Stimulated activated CD4-positive, alpha-beta T cell treated with anti-CD3 and anti-CD28 coated beads, Interleukin-15, amount 100 ng/mL, for 48 hours (primary cell): ENCODE measurements around the gene MAGED4B.
"Not testable (repeated sequence)": the region's sequence is repeated elsewhere in the genome, so short reads cannot be mapped to it uniquely, and the experiment has no call there.

Source experiments
- DNase-seq, 2 donors: peaks; one replicate each; pipeline ENCODE4 v3.0.0-alpha.2; 2020; ENCODE audit warnings: low read depth in 2 of 2

MAGED4B gene

DNA sequence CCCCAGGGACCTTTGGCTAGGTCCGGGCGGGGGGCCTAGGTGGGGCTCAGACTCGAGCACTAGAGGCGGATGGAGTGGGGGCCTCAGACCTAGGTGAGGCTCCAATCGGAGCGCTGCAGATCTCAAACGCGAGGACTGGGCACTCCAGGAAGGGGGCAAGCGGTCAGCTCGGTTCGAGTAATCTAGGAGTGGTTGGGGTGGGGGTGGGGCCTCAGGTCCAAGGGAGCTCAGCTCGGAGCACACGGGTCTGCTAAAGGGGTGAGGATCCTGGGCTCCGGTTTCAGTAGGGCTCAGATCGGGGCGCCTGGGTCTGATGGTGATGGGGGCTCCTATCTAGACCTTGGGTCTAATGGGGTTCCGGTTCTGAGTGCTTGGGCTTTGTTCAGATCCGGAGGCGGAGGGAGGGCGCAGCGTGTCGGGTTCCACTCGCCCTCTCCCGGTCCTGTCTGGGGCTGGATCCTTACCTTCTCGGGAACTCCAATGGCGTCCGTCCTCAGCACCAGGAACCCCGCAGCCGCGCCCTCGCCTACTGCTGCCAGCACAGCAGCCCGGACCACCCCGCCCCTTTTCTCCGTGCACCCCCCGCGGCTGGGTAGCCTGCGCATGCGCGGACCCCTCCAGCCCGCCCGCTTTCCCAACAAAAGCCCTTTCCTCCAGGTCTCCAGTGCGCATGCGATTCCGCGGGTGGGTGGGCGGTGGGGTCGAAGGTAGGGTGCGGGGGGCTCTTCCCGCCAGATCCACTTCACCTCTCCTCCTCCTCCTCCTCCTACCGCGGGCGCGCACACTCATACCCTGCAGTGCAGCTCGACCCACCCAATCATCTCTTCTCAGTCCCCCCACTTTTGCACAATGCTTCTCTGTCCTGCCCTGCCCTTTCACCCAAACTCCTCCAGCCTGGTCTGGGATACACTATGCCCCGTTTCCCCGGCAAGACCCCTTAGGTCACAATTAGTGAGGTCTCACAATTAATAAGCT is at the start of gene MAGED4B:
Gene MAGED4B, minus strand, starts transcription at position 518 of the 975 bp plus-strand sequence. CDS start 1,011 bp downstream, outside the sequence.
- DNase-seq = not testable (repeated sequence)

- no peak for DNase-seq
Measured at GRCh38 chrX:52118262-52118661, 49.3 kb upstream of the MAGED4B start.

- no peak for DNase-seq
Measured at GRCh38 chrX:52082578-52082977, 13.6 kb upstream of the MAGED4B start.

GRCh38 chrX:52078131-52078530 is 9.1 kb upstream of the MAGED4B start:
- DNase-seq = no peak

GRCh38 chrX:52042288-52042687 is 26.7 kb downstream of the MAGED4B start:
- not testable (repeated sequence) for DNase-seq

- no peak for DNase-seq
Measured at GRCh38 chrX:52034211-52034610, 34.8 kb downstream of the MAGED4B start.

DNA sequence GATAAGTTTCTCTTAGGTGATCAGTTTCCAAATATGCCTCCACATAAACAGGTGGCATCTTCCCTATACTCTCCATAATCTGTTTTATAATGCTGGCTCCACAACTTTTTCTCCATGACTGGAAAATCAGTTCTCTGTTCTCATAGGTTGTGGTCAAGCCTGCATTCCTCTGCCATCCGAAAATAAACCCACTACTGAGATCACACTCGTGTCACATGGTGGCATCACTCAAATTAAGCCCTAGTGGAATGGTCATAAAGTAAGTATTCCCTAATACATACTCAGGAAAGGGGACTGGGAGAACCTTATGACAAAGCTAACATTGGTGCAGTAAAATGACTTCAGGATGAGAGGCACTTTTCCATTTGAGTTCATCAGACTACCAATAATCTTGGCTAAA is 37.6 kb downstream of the MAGED4B start:
- no peak for DNase-seq

GRCh38 chrX:52015794-52016193 is 53.2 kb downstream of the MAGED4B start:
- no peak for DNase-seq
